ENCODE results near the gene SMYD3. TPM values are rescaled to one million over a fixed set of nuclear protein-coding genes. Genes with fewer than 3 reads are reported as not detected.

The SMYD3 gene
- total RNA-seq, 4 donors from 2014 or later: 8.4 to 25.7 (median 14.4) TPM

- DNase-seq (ENCODE audit: low spot score in 2 of 2): no peak
- 92 to 93% methylated on average over 4 of the region's 4 CpGs for whole genome bisulfite sequencing, 2 donors
- intact Hi-C loops (cut with DNase I; ENCODE audit: low total_unique reads): no loop called here
- H3K4me3 ChIP-seq (ENCODE audit: low read depth, poor library complexity, severe bottlenecking): no peak overlapping the region
- TF ChIP-seq CTCF (IDR thresholded peaks at IDR 0.05): no peak
- TF ChIP-seq POLR2A (IDR thresholded peaks at IDR 0.05): no peak
These were observed 365.8 kb downstream of the SMYD3 start for GRCh38 chr1:246141306-246141705.

- WGBS, 2 donors: 45 to 53% methylated on average over 2 of the region's 2 CpGs
- no peak for DNase-seq (ENCODE audit: low spot score in 2 of 2)
- no peak for TF ChIP-seq POLR2A (IDR thresholded peaks at IDR 0.05)
- TF ChIP-seq CTCF (IDR thresholded peaks at IDR 0.05): no peak
- H3K4me3 ChIP-seq (ENCODE audit: low read depth, poor library complexity, severe bottlenecking): no peak overlapping the region
- intact Hi-C loops (cut with DNase I; ENCODE audit: low total_unique reads): no loop called here
These were observed 367.3 kb downstream of the SMYD3 start for GRCh38 chr1:246139745-246140182.

- WGBS, 2 donors: 77 to 97% methylated on average over 2 of the region's 2 CpGs
- H3K4me3 ChIP-seq (ENCODE audit: low read depth, poor library complexity, severe bottlenecking): no peak overlapping the region
- intact Hi-C loops (cut with DNase I; ENCODE audit: low total_unique reads): no loop called here
- TF ChIP-seq CTCF (IDR thresholded peaks at IDR 0.05): no peak
- TF ChIP-seq POLR2A (IDR thresholded peaks at IDR 0.05): no peak
- no peak for DNase-seq (ENCODE audit: low spot score in 2 of 2)
These were observed 368.3 kb downstream of the SMYD3 start for GRCh38 chr1:246138781-246139180.

GRCh38 chr1:246136477-246136876, 370.6 kb downstream of the SMYD3 start:
- TF ChIP-seq CTCF (IDR thresholded peaks at IDR 0.05) (no peak), POLR2A (IDR thresholded peaks at IDR 0.05) (no peak)
- DNase-seq (ENCODE audit: low spot score in 2 of 2): no peak
- H3K4me3 ChIP-seq (ENCODE audit: low read depth, poor library complexity, severe bottlenecking): no peak overlapping the region
- intact Hi-C loops (cut with DNase I; ENCODE audit: low total_unique reads): no loop called here

GRCh38 chr1:246134789-246135188, 372.3 kb downstream of the SMYD3 start:
- intact Hi-C loops (cut with DNase I; ENCODE audit: low total_unique reads): no loop called here
- WGBS, 2 donors: 91 to 92% methylated on average over 1 of the region's 1 CpG
- no peak overlapping the region for H3K4me3 ChIP-seq (ENCODE audit: low read depth, poor library complexity, severe bottlenecking)
- no peak for TF ChIP-seq CTCF (IDR thresholded peaks at IDR 0.05)
- no peak for TF ChIP-seq POLR2A (IDR thresholded peaks at IDR 0.05)
- no peak for DNase-seq (ENCODE audit: low spot score in 2 of 2)

GRCh38 chr1:246131095-246131494, 376.0 kb downstream of the SMYD3 start:
- 82 to 85% methylated on average over 1 of the region's 1 CpG for WGBS, 2 donors
- intact Hi-C loops (cut with DNase I; ENCODE audit: low total_unique reads): no loop called here
- DNase-seq (ENCODE audit: low spot score in 2 of 2): no peak
- H3K4me3 ChIP-seq (ENCODE audit: low read depth, poor library complexity, severe bottlenecking): no peak overlapping the region
- TF ChIP-seq CTCF (IDR thresholded peaks at IDR 0.05) (no peak), POLR2A (IDR thresholded peaks at IDR 0.05) (no peak)
